HG02798 (cell line): Measurements from ENCODE around the gene ALCAM.

Source experiments
- ATAC-seq: cut with Tn5 transposase; IDR thresholded peaks from one replicate; pipeline ENCODE4 v1.9.1; 2021; ENCODE audit warnings: mild to moderate bottlenecking; ENCODE audit not compliant: unreplicated experiment, poor library complexity

ALCAM gene

DNA sequence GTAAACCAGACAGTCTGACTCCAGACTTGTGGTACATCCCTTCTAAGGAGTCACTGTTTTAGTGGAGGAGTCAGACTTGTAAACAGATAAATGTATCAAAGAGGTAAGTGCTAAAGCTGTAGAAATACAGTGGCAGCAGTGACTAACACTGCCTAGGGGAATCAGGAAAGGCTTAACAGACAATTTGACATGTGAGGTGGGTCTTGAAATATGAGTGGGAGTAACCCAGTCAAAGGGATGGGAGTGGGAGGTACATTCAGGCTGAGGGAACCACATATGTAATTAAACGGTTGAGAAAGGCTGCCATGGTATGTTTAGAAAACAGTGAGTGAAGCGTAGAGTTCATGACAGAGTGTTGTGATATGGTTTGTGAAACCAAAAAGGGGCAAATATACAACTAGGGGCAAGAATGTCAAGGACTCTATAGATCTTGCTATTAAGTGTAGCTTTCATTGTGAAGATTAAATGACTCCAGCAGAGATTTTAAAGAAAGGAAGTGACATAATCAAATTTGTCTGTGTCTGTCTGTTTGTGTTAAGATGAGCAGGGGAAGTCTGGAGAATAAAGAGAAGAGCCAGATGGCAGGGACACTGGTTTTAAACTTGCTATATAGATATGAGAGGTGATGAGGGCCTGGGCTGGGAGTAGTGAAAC is 11.2 kb upstream of the ALCAM start:
- ATAC-seq, result no peak

DNA sequence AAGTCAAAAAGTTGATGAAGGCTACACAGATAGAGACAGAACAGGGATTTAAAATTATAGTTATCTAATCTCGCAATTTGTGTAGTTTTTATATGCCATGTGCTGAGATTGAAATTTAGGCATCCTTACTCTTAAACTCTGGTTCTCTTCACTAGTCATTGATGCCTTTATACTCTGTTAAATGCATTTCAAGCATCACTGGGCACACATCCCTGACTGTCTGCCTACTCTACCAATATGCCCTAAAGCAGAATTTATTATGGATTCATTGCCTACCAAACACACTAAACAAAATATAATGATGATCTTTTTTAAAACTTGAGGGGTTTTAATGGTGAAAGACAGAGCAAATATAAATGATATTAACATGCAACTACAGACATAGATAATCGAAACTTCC is 10.3 kb upstream of the ALCAM start:
- no peak for ATAC-seq

DNA sequence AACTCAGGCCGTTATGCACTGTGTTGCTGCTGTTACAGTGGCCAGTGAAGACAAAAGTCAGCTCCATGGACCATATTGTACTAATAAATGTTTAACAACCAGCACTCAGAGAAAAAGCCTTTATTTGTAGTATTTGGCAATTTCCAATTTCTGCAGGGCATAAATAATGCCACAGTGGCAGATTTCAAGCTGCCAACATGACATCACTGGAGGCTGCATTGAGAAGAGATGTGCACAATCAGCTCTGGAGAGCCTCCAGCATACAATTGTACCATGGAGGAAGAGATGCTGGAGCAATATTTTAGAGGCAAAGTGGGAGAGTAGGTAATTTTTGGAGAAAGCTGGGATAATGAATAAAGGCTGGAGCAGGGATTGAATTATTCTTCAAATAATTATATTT is 9.7 kb upstream of the ALCAM start:
- no peak for ATAC-seq

DNA sequence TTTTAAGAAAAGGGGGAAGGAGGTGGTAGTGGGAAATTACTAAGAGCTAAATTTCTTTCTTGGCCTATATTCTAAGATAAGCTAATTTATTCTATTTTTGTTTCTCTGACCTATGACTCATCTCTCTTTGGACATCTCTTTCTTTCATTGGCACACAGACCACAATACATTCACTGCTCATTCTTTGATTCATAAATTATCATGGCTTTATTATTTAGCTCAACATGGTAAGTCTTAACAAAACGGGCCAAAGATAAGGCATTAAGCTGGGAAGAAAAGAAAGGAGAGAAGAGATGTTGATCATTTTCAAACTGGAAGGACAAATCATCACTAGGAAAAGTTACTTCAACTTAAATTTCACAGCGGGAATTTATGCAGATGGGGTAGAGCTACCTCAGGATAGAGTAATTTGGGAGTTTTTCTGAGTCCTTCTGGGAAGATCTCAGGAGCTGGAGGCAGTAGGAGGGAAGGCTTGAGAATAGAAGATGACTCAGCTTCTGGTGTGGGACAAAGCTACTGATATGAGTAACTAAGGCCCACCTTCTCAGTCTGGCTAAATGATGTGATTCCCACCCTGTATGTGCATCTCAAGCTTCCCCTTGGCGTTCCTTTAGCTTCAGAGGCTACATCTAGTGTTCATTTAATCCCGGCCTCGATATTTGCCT is 7.5 kb upstream of the ALCAM start:
- peak; percentile 34 for ATAC-seq

DNA sequence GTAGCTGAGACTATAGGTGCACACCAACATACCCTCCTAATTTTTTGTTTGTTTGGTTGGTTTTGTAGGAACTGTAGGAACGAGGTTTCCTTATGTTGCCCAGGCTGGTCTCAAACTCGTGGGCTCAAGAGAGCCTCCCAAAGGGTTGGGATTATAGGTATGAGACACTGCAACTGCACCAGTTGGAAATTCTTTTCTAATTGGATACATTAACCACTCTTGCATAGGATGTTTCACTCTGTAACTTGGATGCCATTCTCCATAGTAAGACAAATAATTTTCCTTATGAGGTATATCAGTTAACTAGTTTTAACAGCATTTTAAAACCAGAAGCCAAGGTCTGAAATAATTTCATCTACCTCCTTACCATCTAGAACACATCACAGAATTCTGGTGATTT is 6.7 kb upstream of the ALCAM start:
- no peak for ATAC-seq

DNA sequence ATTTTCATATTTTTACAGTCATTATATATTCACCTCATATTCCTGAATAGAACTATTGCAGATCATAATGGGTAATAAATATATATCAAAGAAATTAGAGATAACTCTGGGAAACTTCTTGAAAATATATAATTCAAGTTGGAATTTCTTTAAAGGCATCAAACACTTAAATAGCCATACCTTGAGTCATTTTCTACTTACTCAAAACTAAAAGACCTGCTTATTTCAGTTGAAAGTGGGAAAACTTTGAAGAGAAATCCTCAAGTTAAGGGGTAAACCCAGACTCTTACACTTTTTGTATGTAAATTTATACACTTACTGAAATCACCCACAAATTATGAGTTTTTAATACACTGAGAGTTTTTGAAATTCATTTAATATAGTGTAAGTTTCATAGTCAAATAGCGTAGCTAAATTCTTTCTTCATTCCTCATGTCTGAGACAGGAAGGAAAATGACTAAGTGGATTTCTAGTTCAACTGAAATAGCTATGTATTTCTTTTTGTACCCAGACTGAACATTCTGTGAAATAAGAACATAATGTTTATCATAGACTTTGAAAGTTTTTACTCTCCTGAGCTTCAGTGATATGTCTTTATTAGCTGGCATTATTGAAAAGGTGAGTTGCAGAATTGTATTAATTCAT is 4.6 kb upstream of the ALCAM start:
- no peak for ATAC-seq

DNA sequence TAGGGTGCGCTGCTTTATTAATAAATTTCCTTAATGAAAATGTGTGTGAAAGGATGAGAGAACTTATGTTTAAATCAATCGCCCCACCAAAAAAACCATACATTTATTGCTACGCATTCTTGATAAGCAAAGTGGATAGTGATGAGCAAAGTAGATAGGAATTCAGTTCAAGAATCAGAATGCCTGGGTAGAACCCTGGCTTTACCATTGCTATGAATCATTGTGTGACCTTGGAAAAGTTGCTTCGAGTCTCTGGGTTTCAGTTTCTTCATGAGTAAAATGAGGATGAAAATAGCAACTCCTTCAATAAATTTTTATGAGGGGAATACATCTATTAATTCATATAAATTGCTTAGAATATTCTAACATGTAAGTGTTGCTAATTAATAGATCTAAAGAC is 2.6 kb upstream of the ALCAM start:
- no peak for ATAC-seq

DNA sequence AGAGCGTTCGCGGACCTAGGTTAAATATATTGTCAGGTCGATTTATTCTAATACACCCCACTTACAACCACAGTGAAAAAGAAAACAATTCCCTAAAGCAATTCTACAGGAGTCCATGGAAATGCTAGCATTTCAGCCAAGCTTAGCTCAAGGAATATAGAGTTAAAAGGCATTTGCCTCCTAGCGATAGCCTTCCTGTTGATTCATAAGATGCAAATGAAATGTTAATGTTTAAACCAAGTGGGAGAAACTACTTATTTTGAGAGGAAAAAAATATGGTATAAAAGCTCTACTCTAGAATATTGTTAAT is 1.7 kb upstream of the ALCAM start:
- no peak for ATAC-seq

DNA sequence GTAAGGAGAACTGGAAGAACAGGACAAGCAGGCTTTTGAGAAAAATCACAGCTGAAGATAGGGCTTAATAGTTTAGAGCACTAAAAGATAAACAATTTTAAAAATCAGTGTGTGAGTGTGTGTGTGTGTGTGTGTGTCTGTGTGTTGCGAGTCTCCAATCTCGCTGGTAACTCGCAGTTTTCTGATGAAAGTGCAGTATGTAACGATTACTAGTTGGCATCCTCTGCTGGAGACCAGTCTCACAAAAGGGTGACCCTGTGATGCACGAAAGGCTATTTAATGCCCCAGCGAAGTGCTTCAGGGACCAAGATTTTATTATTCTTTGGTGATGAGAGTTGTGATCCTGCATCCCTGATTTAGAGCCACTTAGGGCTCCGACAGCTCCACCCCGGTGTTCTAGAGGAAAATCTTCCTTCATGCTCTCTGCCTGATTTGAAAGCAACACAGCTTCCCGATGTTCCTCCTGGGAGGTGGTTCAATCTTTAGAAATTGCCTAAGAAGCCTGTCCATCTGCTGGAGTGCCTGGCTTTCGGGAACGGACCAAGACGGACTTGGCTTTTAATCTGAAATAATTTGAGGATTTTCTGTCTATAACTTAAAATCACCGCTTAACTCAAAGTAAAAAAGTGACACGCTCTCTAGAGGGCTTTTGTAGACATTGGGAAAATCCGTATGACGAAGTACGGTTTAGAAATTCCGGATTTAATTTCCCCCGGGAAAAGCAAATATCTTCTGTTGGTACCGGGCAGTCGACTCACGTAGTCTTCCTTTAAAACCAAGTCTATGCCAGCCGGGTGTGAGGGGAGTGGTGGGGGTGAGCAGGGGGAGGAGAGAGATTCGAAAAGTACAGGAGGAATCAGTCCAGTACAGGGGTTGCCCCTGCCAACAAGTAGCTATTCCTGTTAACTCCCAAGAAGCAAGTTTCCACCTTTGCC is 1.1 kb upstream of the ALCAM start:
- ATAC-seq, result no peak

DNA sequence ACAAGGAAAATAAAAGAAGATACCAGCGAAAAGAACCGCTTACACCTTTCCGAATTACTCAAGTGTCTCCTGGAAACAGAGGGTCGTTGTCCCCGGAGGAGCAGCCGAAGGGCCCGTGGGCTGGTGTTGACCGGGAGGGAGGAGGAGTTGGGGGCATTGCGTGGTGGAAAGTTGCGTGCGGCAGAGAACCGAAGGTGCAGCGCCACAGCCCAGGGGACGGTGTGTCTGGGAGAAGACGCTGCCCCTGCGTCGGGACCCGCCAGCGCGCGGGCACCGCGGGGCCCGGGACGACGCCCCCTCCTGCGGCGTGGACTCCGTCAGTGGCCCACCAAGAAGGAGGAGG is 325 bp downstream of the ALCAM start:
- ATAC-seq, result no peak

DNA sequence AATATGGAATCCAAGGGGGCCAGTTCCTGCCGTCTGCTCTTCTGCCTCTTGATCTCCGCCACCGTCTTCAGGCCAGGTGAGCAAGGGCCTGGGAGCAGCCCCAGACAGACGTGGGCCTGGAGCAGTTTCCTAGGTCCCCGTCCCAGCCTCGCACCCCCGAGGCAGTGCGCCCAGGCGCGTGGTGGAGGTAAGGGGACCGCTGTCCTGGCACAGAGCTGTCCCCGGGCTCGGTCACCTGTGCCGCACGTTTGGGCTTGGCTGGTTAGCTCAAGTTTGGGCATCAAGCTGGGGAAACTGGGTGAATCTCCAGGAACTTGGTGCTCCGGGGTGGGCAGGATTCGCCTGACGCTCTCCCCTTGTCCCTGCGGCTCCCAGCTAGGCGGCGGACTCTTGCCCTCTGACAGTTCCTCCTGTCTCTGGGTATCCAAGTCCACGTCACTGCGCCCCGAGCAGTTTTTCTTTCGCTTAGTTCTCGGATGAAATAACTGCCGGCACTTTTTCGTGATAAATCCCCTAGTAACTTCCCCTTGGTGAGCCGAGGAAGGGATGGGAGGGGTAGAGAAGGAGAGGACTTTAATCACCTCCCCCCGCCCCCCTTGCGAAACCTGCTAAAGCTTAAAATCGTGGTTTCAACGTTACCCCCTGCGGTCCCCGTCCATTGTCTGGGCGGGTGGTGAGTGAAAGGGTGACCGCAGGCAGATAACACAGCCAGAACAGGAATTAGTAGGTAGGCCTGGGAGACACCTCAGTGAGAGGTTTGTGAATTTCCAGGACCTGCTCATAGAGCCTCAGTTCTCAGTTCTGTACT is 901 bp downstream of the ALCAM start:
- peak; percentile 28 for ATAC-seq

DNA sequence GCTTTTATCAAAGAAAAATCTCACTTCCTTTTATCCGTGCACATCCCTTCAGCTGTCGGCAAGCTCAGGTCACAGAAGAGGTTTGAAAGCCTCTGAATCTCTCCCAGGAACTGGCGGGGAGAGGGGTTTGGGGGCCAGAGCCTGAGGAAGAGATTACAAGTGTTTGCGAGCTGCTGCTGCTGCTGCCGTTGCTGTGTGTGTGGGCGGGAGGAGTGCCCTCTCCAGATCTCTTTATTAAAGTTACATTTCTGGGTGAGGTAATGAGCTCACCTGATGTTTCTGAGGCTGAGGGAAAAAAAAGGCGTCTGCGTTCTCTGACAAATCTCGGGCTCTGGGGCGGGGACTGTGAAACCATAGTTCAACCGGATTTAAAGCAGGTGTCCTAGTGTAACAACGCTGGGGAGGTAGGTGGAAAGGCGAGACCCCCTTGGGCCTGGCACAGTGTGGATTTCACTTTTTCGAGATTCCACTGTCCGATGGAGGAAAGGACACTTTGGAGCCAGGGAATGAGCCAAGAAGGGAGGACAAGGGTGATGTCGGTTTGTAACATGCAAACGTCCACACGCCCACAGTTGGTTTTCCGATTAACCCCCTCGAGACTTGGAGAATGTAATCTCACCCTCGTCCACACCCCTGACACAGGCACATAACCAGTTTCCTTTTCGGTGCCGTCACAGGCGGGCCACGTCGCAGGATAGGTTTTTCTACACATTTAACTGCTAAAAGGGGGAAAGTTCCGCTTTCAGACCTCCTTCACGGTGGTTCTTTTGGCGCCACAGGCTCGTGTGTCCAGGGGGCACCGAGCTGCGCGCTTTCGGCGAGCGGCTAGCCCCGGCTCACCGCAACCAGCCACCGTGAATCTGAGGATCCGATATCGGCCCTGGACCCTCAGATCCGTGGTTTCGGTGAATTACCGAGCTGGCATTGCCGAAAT is 2.1 kb downstream of the ALCAM start:
- peak; percentile 27 for ATAC-seq

DNA sequence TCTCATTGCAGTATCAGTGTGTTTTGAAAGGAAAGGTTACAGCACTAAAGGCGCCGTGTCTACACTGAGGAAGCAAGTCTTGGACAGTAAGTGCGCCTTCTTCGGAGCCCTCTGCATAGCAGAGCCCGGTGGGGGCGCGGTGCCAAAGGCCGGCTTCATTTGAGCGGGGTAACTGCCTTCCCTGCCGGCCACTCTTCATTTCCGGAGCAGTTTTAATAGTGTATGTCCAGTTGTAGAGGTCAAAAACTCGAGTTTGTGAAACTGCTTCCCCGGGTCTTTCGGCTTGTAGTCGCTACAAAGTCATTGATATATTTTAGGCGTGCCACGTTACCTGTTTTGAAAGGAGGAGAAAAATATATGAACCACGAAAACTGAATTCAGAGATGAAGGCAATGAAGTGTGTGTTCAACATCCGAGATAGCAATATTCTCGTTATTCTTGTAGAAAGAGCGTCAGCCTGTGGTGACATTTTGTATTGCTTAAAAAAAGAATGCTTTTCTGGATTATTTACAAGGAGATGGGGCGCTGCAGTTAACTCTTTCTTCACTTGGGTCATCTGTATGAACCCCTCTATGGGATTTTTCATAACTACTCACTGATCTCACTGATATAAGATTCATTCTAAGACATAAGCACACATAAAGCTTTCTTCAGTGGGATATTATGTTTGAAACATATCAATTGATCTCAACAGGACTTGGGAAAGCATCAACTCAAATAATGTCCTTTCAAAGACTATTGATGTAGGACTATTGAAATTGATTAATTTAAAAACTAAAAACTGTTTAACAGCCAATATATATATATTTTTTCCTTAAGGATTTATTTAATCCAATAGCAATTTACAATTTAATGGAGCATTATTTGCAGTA is 3.0 kb downstream of the ALCAM start:
- ATAC-seq, result peak; percentile 18

DNA sequence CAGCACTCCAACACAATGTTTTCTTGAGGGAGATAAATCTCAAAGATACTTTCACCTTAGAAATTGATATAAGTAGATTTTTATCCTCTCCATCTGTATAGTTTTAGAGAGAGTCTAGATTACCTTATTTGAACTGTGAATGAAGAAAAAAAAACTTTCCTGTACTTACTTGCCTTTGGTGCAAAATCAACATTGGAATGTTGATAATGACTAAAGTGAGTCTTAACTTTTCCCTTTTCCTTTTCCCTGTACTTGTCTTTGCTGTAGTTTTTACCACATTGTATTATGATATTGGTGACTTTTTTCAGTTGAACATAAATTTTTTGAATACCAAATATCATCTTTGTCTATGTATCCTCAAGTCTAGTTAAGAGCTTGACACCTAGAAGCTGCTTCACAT is 6.7 kb downstream of the ALCAM start:
- ATAC-seq, result no peak

DNA sequence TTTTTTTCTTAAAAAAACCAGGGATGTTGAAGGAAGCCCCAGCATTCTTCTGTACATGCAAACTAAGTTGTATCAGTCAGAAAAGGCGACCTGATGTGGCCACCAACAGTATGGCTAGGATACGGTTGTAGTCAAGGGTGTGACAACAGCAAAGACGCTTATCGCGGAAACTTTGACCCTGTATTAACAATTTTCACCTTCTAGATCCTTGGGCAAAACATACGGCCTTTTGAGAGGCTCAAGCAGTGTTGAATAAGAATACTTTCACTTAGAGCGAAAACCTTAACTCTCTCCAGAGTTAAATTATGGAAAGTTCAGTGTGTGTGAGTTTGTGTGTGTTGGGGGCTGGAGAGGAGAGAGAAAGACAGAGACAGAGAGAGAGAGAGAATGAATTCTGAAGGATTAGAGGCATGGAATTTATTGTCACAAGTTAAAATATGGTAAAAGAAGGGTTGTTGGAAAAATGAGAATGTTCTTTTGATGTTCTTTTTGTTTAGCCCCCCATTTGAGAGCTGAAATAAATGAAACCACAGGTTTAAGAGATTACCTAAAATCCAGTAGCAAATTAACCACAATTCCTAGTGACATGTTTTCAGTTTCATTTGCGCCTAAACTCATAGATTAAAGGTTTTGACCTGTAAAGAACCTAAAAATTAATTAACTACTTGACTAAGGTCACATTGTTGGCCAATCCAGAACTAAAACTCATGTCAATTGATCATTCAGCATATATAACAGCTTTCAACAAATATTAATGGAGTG is 9.2 kb downstream of the ALCAM start:
- ATAC-seq, result no peak

DNA sequence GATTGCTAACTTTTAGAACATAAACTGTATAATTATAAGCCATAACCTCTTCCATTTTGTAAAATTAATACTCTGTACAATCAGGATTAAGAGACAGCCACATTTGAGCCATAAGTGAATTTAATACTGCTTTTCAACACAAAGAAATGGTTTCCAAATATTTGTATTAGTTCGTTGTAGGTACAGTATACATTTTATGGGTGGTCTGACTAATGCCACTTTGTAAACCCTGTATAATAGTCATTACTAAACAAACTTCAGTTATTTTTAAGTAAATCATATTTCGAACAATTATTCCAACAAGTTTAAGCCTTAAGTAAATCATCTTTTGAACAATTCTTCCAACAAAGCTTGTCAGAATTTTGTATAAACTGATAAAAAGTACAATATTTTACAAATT is 11.0 kb downstream of the ALCAM start:
- ATAC-seq, result no peak

DNA sequence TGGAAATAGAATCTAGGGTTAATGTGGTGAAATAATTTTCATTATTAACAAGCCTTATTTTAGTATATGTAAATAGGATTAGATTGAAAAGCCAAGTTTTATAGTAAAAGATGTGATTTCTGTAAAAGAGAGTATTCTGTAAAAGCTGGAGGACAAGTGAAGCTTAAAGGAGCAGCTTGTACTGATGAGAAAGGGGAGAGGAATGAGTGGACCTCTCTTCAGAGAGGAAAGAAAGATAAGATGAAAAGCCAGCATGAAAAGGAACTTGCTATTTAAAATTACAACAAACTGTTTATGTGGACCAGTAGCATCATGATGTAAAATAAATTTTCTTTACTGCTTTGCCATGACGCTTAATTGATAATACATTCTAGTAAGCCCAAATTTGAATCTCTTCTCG is 18.5 kb downstream of the ALCAM start:
- no peak for ATAC-seq
